HCT116 (cell line): ENCODE measurements around the gene ZNF675. TPM values are rescaled to one million over a fixed set of nuclear protein-coding genes. Genes with fewer than 3 reads are reported as not detected.

Experiments used
- ATAC-seq: fragments of 200-7000 bp; cut with Tn5 transposase; 2 replicates; pipeline ENCODE4 v1.9.1; 2020; ENCODE audit warnings: mild to moderate bottlenecking, moderate library complexity
- BruUV-seq: library from RNA; stranded (reverse); fragments of 400-500 nt; replicated peaks from 2 replicates; lab custom pipeline; 2021; lab: Mats Ljungman, UMichigan
- CTCF ChIA-PET: fragments of 300-600 bp; sonication (Branson Sonifier 250); formaldehyde crosslinking; loops from one replicate; lab custom pipeline; 2021; ENCODE audit warnings: antibody characterized with exemption; lab: Charles Lee
- POLR2A ChIA-PET: fragments of 300-600, 350-600 bp; sonication (Branson Sonifier 250); formaldehyde crosslinking; loops from one replicate; lab custom pipeline; 2021; ENCODE audit warnings: antibody characterized with exemption; lab: Charles Lee
- RAD21 ChIA-PET, 2 experiments: fragments of 300-600 bp; sonication (Branson Sonifier 250); formaldehyde crosslinking; loops; one replicate each; lab custom pipeline; 2023; ENCODE audit warnings: low total read pairs in 2 of 2; ENCODE audit not compliant: uncharacterized antibody in 2 of 2, unreplicated experiment in 2 of 2, low non-redundant PET in 1 of 2; lab: Charles Lee
- DNase-seq: peaks from one replicate; pipeline ENCODE4 v3.0.0-alpha.2; 2010; ENCODE audit warnings: low read depth, low spot score
- H2AFZ ChIP-seq: fragments of 200-600 bp; shearing (Covaris generic), sonication (generic); 2 replicates; pipeline ENCODE4 v1.6.1; 2017; ENCODE audit warnings: low read depth, mixed run types, mixed read lengths, antibody characterized with exemption, low read length; ENCODE audit not compliant: poor library complexity, severe bottlenecking
- H3K27ac ChIP-seq: 2 replicates; pipeline ENCODE4 v1.5.1; 2012; ENCODE audit warnings: low read depth, low read length
- H3K27me3 ChIP-seq: fragments of 200-600 bp; sonication (generic); 2 replicates; pipeline ENCODE4 v1.6.1; 2016; ENCODE audit warnings: mixed run types, low read length, mixed read lengths; ENCODE audit not compliant: insufficient read depth
- H3K36me3 ChIP-seq, 2 experiments: fragments of 200-500 bp in 1 of 2; fragments of 200-600 bp in 1 of 2; sonication (Bioruptor generic) in 1 of 2; sonication (generic) in 1 of 2; 2 replicates each; pipeline versions ENCODE4 v1.5.1 to v1.6.1; 2014 to 2016; ENCODE audit warnings: low read length in 2 of 2, inconsistent platforms in 1 of 2, mixed read lengths in 1 of 2, mixed run types in 1 of 2; ENCODE audit not compliant: insufficient read depth in 2 of 2, control insufficient read depth in 1 of 2
- H3K4me1 ChIP-seq, 2 experiments: fragments of 200-600 bp in 1 of 2; sonication (generic) in 1 of 2; 2 replicates each; pipeline versions ENCODE4 v1.5.1 to v1.6.1; 2012 to 2017; ENCODE audit warnings: low read length in 2 of 2, inconsistent platforms in 1 of 2, mild to moderate bottlenecking in 1 of 2, mixed read lengths in 1 of 2, mixed run types in 1 of 2, moderate library complexity in 1 of 2; ENCODE audit not compliant: insufficient read depth in 2 of 2, control insufficient read depth in 1 of 2
- H3K4me2 ChIP-seq: fragments of 200-600 bp; sonication (generic); 2 replicates; pipeline ENCODE4 v1.6.1; 2017; ENCODE audit warnings: mixed run types, low read length, mixed read lengths
- H3K4me3 ChIP-seq, 2 experiments: fragments of 200-600 bp in 1 of 2; sonication (generic) in 1 of 2; replicated peaks in 1 of 2; 2 replicates each; pipeline ENCODE4 v1.5.1; 2011 to 2016; ENCODE audit warnings: low read length in 2 of 2, control low read depth in 1 of 2, low read depth in 1 of 2, mild to moderate bottlenecking in 1 of 2, mixed read lengths in 1 of 2, mixed run types in 1 of 2
- H3K79me2 ChIP-seq: fragments of 200-600 bp; sonication (generic); 2 replicates; pipeline ENCODE4 v1.6.1; 2017; ENCODE audit warnings: mild to moderate bottlenecking, mixed run types, low read length, moderate library complexity, mixed read lengths; ENCODE audit not compliant: insufficient read depth
- H3K9ac ChIP-seq: fragments of 200-600 bp; sonication (generic); 2 replicates; pipeline ENCODE4 v1.6.1; 2016; ENCODE audit warnings: low read length, mixed read lengths
- H3K9me2 ChIP-seq: fragments of 200-600 bp; sonication (generic), shearing (Covaris generic); 2 replicates; pipeline ENCODE4 v1.6.1; 2017; ENCODE audit warnings: mixed run types, mild to moderate bottlenecking, moderate library complexity; ENCODE audit not compliant: insufficient read depth
- H3K9me3 ChIP-seq, 2 experiments: fragments of 200-500 bp in 1 of 2; fragments of 200-600 bp in 1 of 2; sonication (Bioruptor generic) in 1 of 2; sonication (generic) in 1 of 2; 2 replicates each; pipeline ENCODE4 v1.6.1; 2014 to 2017; ENCODE audit warnings: low read length in 2 of 2, mixed read lengths in 2 of 2, inconsistent platforms in 1 of 2, low read depth in 1 of 2, mild to moderate bottlenecking in 1 of 2, mixed run types in 1 of 2, moderate library complexity in 1 of 2; ENCODE audit not compliant: control insufficient read depth in 1 of 2, insufficient read depth in 1 of 2
- H4K20me1 ChIP-seq: fragments of 200-600 bp; sonication (generic), shearing (Covaris generic); 2 replicates; pipeline ENCODE4 v1.6.1; 2017; ENCODE audit warnings: mixed run types, mild to moderate bottlenecking, moderate library complexity; ENCODE audit not compliant: insufficient read depth
- CBX3 ChIP-seq: IDR thresholded peaks from 2 replicates; pipeline ENCODE4 v1.6.1; 2012; ENCODE audit warnings: low read depth
- CTCF ChIP-seq, 3 experiments: fragments of 200-600 bp in 1 of 3; sonication (generic) in 1 of 3; IDR thresholded peaks in 2 of 3; conservative IDR thresholded peaks in 1 of 3; 2 replicates each; pipeline ENCODE4 v1.5.1; 2012 to 2017; ENCODE audit warnings: low read depth in 2 of 3, low read length in 2 of 3, antibody characterized with exemption in 1 of 3, borderline replicate concordance in 1 of 3, control low read depth in 1 of 3, mild to moderate bottlenecking in 1 of 3, mixed read lengths in 1 of 3, mixed run types in 1 of 3, moderate library complexity in 1 of 3; ENCODE audit not compliant: insufficient read depth in 1 of 3
- EZH2phosphoT487 ChIP-seq: fragments of 200-600 bp; IDR thresholded peaks from 2 replicates; pipeline ENCODE4 v1.6.1; 2018; ENCODE audit warnings: antibody characterized with exemption, borderline replicate concordance
- FOSL1 ChIP-seq: IDR thresholded peaks from 2 replicates; pipeline ENCODE4 v1.6.1; 2012; ENCODE audit warnings: low read depth
- MAX ChIP-seq: IDR thresholded peaks from 2 replicates; pipeline ENCODE4 v1.6.1; 2012
- POLR2AphosphoS5 ChIP-seq: IDR thresholded peaks from 2 replicates; pipeline ENCODE4 v1.6.1; 2011; ENCODE audit warnings: mild to moderate bottlenecking, low read depth, low read length, moderate library complexity
- SRF ChIP-seq: IDR thresholded peaks from 2 replicates; pipeline ENCODE4 v1.6.1; 2012; ENCODE audit warnings: low read depth
- TCF7L2 ChIP-seq: IDR thresholded peaks from 2 replicates; pipeline ENCODE4 v1.7.0; 2011; ENCODE audit warnings: borderline replicate concordance, inconsistent platforms; ENCODE audit not compliant: insufficient read depth, insufficient read length; ENCODE audit errors: extremely low read depth
- YY1 ChIP-seq: IDR thresholded peaks from 2 replicates; pipeline ENCODE4 v1.6.1; 2011; ENCODE audit warnings: low read length, low read depth, moderate library complexity, mild to moderate bottlenecking; ENCODE audit not compliant: insufficient replicate concordance; ENCODE audit errors: extremely low read depth
- ZFX ChIP-seq: fragments of 450-650 bp; IDR thresholded peaks from 2 replicates; pipeline ENCODE4 v1.6.1; 2017
- intact Hi-C: fragments of 100-400 bp; cut with micrococcal nuclease; formaldehyde crosslinking; loops from 2 replicates; pipeline ENCODE4 v1.10.0; 2022
- total RNA-seq: library from RNA; stranded (reverse); gene quantifications from one replicate; pipeline ENCODE4 v1.2.1, GENCODE V29; 2021; ENCODE audit not compliant: unreplicated experiment
- TF ChIP-seq, protein P1 (sequence below): IDR thresholded peaks from 2 replicates; pipeline ENCODE4 v1.6.1; 2012; ENCODE audit warnings: low read depth
- TF ChIP-seq, protein P2 (sequence below): IDR thresholded peaks from 2 replicates; pipeline ENCODE4 v1.6.1; 2012

The ZNF675 gene
- total RNA-seq, 1 experiment from 2014 or later, result 4.9 TPM

DNA sequence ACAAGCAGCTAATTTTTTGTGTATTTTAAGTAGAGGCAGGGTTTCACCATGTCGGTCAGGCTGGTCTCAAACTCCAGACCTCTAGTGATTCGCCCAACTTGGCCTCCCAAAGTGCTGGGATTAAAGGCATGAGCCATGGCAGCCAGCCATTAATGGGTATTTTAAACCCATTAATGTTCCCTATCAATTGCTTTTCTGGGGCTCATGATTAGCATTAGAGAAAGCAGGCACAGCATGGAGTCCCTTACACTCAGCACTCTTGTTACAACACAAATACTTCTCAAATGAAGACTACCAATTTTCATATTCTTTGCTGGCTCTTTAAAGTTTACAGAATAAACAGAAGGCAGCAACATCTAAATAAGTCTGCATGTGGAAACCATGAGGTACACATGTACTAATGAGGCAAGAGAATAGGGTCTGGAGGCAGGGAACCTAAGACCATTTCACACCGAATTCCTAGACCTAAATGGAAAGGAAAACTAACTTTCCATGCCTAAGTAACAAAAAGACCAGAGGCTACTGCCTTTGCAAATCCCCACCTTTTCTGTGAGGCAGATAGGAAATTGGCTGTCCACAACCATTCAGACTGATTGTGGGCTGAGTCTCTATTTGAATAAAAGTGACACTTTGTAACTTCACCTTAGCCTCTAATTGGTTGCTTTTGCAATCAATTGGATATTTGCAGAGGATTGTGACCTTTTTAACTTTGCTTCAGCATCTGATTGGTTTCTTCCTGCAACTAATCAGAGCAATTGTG lies 21.2 kb downstream of the ZNF675 start:
- peaks cover 3 to 4% of the 10 kb centered on the region in 2 experiments; a peak in 1 of 4 replicates for H3K9me3 ChIP-seq

More for the DNA sequence above, 21.2 kb downstream of the ZNF675 start:
- H3K4me3 ChIP-seq, result no peak overlapping the region
- DNase-seq (no peak), ATAC-seq (no peak)
- no peaks in the 10 kb centered on the region for H3K4me1 ChIP-seq
- no peak overlapping the region for H3K27ac ChIP-seq
- RAD21 ChIA-PET, result no interaction called here
- CTCF ChIA-PET, result no interaction called here
- POLR2A ChIA-PET, result no interaction called here
- H4K20me1 ChIP-seq, result no peaks in the 10 kb centered on the region
- H3K79me2 ChIP-seq, result no peaks in the 10 kb centered on the region
- peaks cover 4 to 5% of the 10 kb centered on the region in 2 experiments; a peak in 2 of 4 replicates for H3K36me3 ChIP-seq
- no peaks in the 10 kb centered on the region for H3K9me2 ChIP-seq
- H2AFZ ChIP-seq, result no peak overlapping the region
- intact Hi-C loops, result no loop called here
- H3K27me3 ChIP-seq, result no peaks in the 10 kb centered on the region
- TF ChIP-seq, protein P1, sequence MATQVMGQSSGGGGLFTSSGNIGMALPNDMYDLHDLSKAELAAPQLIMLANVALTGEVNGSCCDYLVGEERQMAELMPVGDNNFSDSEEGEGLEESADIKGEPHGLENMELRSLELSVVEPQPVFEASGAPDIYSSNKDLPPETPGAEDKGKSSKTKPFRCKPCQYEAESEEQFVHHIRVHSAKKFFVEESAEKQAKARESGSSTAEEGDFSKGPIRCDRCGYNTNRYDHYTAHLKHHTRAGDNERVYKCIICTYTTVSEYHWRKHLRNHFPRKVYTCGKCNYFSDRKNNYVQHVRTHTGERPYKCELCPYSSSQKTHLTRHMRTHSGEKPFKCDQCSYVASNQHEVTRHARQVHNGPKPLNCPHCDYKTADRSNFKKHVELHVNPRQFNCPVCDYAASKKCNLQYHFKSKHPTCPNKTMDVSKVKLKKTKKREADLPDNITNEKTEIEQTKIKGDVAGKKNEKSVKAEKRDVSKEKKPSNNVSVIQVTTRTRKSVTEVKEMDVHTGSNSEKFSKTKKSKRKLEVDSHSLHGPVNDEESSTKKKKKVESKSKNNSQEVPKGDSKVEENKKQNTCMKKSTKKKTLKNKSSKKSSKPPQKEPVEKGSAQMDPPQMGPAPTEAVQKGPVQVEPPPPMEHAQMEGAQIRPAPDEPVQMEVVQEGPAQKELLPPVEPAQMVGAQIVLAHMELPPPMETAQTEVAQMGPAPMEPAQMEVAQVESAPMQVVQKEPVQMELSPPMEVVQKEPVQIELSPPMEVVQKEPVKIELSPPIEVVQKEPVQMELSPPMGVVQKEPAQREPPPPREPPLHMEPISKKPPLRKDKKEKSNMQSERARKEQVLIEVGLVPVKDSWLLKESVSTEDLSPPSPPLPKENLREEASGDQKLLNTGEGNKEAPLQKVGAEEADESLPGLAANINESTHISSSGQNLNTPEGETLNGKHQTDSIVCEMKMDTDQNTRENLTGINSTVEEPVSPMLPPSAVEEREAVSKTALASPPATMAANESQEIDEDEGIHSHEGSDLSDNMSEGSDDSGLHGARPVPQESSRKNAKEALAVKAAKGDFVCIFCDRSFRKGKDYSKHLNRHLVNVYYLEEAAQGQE, result no peak
- TF ChIP-seq ZFX, result no peak
- TF ChIP-seq, protein P2, sequence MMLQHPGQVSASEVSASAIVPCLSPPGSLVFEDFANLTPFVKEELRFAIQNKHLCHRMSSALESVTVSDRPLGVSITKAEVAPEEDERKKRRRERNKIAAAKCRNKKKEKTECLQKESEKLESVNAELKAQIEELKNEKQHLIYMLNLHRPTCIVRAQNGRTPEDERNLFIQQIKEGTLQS, result no peak
- TF ChIP-seq CBX3, result no peak
- TF ChIP-seq SRF, result no peak
- no peak for TF ChIP-seq CTCF (IDR thresholded peaks at IDR 0.05 in 2 of 3, conservative IDR thresholded peaks at IDR 0.05 in 1 of 3; ENCODE audit: borderline replicate concordance in 1 of 3, insufficient read depth in 1 of 3, low read depth in 2 of 3, low read length in 2 of 3)
- TF ChIP-seq YY1, result no peak
- TF ChIP-seq POLR2AphosphoS5, result no peak
- TF ChIP-seq FOSL1, result no peak
- no peak for TF ChIP-seq MAX
- no peak for TF ChIP-seq TCF7L2
- TF ChIP-seq EZH2phosphoT487, result no peak
- H3K4me2 ChIP-seq, result no peak overlapping the region
- H3K9ac ChIP-seq, result no peak overlapping the region
- no TSS peak for BruUV-seq
